GM18907 (cell line): ENCODE results near the gene TUBGCP2.
"Not testable (repeated sequence)": the region's sequence is repeated elsewhere in the genome, so short reads cannot be mapped to it uniquely, and the experiment has no call there.

ENCODE experiments used
- ATAC-seq: cut with Tn5 transposase; IDR thresholded peaks from one replicate; pipeline ENCODE4 v1.9.1; 2021; ENCODE audit warnings: mild to moderate bottlenecking, moderate library complexity; ENCODE audit not compliant: unreplicated experiment

The TUBGCP2 gene

GRCh38 chr10:133249975-133250754, 58.5 kb downstream of the TUBGCP2 start:
- no peak for ATAC-seq

- no peak for ATAC-seq
Measured at GRCh38 chr10:133249094-133249780, 59.4 kb downstream of the TUBGCP2 start.

GRCh38 chr10:133248334-133248715, 60.3 kb downstream of the TUBGCP2 start:
- no peak for ATAC-seq

- no peak for ATAC-seq
Measured at GRCh38 chr10:133247681-133248333, 60.9 kb downstream of the TUBGCP2 start.

GRCh38 chr10:133246236-133246626, 62.4 kb downstream of the TUBGCP2 start:
- no peak for ATAC-seq

GRCh38 chr10:133245439-133246235, 63.0 kb downstream of the TUBGCP2 start:
- no peak for ATAC-seq

GRCh38 chr10:133243593-133243992, 65.1 kb downstream of the TUBGCP2 start:
- ATAC-seq = no peak

GRCh38 chr10:133242611-133243356, 65.9 kb downstream of the TUBGCP2 start:
- no peak for ATAC-seq

GRCh38 chr10:133241501-133242205, 67.0 kb downstream of the TUBGCP2 start:
- ATAC-seq = peak; percentile 41

- ATAC-seq = no peak
Measured at GRCh38 chr10:133239990-133240389, 68.7 kb downstream of the TUBGCP2 start.

- no peak for ATAC-seq
Measured at GRCh38 chr10:133238466-133238804, 70.2 kb downstream of the TUBGCP2 start.

- ATAC-seq = no peak
Measured at GRCh38 chr10:133237588-133238465, 70.8 kb downstream of the TUBGCP2 start, which contains the start of gene VENTX. VENTX (plus strand) TSS chr10:133237855; CDS start chr10:133237915, 60 bp downstream.

GRCh38 chr10:133237241-133237587, 71.5 kb downstream of the TUBGCP2 start:
- ATAC-seq = no peak

- ATAC-seq = no peak
Measured at GRCh38 chr10:133236401-133237240, 72.1 kb downstream of the TUBGCP2 start.

GRCh38 chr10:133235932-133236331, 72.7 kb downstream of the TUBGCP2 start:
- no peak for ATAC-seq

- no peak for ATAC-seq
Measured at GRCh38 chr10:133235265-133235855, 73.3 kb downstream of the TUBGCP2 start.

- not testable (repeated sequence) for ATAC-seq
Measured at GRCh38 chr10:133234796-133235195, 73.9 kb downstream of the TUBGCP2 start.
